Measurements from ENCODE around the gene LRP1B.

The LRP1B gene

GRCh38 chr2:140595107-140595506, 1535.7 kb downstream of the LRP1B start:
- no peak for DNase-seq (ENCODE audit: extremely low read depth, low read depth)
- TF ChIP-seq, protein P1, sequence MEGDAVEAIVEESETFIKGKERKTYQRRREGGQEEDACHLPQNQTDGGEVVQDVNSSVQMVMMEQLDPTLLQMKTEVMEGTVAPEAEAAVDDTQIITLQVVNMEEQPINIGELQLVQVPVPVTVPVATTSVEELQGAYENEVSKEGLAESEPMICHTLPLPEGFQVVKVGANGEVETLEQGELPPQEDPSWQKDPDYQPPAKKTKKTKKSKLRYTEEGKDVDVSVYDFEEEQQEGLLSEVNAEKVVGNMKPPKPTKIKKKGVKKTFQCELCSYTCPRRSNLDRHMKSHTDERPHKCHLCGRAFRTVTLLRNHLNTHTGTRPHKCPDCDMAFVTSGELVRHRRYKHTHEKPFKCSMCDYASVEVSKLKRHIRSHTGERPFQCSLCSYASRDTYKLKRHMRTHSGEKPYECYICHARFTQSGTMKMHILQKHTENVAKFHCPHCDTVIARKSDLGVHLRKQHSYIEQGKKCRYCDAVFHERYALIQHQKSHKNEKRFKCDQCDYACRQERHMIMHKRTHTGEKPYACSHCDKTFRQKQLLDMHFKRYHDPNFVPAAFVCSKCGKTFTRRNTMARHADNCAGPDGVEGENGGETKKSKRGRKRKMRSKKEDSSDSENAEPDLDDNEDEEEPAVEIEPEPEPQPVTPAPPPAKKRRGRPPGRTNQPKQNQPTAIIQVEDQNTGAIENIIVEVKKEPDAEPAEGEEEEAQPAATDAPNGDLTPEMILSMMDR (IDR thresholded peaks at IDR 0.05; ENCODE audit: low read depth, low read length): no peak

DNA sequence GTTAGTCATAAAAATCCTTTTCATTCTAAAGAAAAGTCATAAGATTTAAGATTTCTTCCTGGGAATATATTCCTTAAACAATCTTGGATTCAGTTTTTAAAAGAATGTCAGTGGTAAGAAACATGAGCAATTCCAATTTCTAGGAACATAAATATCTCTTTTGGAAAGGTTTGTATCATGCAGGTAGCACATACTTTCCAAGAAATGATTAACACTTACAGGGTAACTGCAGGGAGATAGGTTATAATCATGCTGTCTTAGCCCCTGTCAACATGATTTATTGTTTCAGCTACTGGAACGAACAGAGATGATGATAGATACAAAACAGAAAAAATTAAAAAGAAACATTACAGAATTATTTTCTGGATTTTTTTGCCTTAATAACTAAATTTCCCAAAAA, 1537.7 kb downstream of the LRP1B start:
- DNase-seq (ENCODE audit: extremely low read depth, low read depth): no peak
- TF ChIP-seq, protein P1 (IDR thresholded peaks at IDR 0.05; ENCODE audit: low read depth, low read length): no peak

DNA sequence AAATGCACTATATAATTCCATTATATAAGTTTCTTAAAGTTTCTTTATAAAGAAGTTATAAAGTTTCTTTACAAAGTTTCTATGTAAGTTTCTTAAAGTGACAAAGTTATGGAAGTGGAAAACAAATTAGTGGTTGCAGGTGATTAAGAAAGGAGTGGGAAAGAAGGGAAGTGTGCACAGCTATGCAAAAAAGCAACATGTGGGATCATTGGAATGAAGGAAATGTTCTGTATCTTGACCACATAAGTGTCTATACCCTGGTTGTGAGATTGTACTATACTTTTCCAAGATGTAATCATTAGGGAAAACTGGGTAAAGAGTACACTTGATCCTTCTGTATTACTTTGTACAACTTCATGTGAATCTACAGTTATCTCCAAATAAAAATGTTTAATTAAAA, 1541.1 kb downstream of the LRP1B start:
- TF ChIP-seq, protein P1 (IDR thresholded peaks at IDR 0.05; ENCODE audit: low read depth, low read length): no peak
- DNase-seq (ENCODE audit: extremely low read depth, low read depth): no peak

GRCh38 chr2:140589273-140589672, 1541.5 kb downstream of the LRP1B start:
- TF ChIP-seq, protein P1 (IDR thresholded peaks at IDR 0.05; ENCODE audit: low read depth, low read length): no peak
- DNase-seq (ENCODE audit: extremely low read depth, low read depth): no peak

GRCh38 chr2:140586379-140586778, 1544.4 kb downstream of the LRP1B start:
- no peak for DNase-seq (ENCODE audit: extremely low read depth, low read depth)
- TF ChIP-seq, protein P1 (IDR thresholded peaks at IDR 0.05; ENCODE audit: low read depth, low read length): peak; percentile 53

DNA sequence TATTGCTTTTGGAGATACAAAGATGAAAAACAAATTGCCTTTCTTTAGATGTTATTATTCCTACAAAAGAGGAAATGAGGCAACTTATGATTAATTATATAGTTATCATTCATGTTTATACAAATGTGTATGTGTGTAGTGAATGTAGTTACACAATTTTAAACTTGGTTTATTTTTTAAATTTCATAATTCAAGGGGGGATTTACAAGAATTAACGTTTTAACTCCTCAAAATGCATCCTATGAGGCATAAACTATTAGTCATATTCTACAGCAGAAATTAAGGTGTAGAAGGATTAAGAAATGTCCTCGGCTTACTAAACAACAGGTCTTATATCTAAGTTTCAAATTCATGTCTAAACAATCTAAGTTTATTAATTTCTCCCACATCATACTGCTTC, 1545.8 kb downstream of the LRP1B start:
- TF ChIP-seq, protein P1 (IDR thresholded peaks at IDR 0.05; ENCODE audit: low read depth, low read length): no peak

GRCh38 chr2:140584471-140584870, 1546.3 kb downstream of the LRP1B start:
- TF ChIP-seq, protein P1 (IDR thresholded peaks at IDR 0.05; ENCODE audit: low read depth, low read length): no peak
- DNase-seq (ENCODE audit: extremely low read depth, low read depth): no peak

More for the DNA sequence above, 1545.8 kb downstream of the LRP1B start:
- DNase-seq (ENCODE audit: extremely low read depth, low read depth): no peak

Measured in AG09319 (cell line).